ENCODE data around the gene ASRGL1. TPM values are rescaled to one million over a fixed set of nuclear protein-coding genes. Genes with fewer than 3 reads are reported as not detected.
"Not testable (repeated sequence)": the region's sequence is repeated elsewhere in the genome, so short reads cannot be mapped to it uniquely, and the experiment has no call there.

The ASRGL1 gene
- total RNA-seq, 1 donor from 2014 or later = 2.9 TPM

- no peak overlapping the region for H3K4me3 Mint-ChIP-seq (ENCODE audit: unreplicated experiment)
- TF ChIP-seq, protein P1, sequence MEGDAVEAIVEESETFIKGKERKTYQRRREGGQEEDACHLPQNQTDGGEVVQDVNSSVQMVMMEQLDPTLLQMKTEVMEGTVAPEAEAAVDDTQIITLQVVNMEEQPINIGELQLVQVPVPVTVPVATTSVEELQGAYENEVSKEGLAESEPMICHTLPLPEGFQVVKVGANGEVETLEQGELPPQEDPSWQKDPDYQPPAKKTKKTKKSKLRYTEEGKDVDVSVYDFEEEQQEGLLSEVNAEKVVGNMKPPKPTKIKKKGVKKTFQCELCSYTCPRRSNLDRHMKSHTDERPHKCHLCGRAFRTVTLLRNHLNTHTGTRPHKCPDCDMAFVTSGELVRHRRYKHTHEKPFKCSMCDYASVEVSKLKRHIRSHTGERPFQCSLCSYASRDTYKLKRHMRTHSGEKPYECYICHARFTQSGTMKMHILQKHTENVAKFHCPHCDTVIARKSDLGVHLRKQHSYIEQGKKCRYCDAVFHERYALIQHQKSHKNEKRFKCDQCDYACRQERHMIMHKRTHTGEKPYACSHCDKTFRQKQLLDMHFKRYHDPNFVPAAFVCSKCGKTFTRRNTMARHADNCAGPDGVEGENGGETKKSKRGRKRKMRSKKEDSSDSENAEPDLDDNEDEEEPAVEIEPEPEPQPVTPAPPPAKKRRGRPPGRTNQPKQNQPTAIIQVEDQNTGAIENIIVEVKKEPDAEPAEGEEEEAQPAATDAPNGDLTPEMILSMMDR (IDR thresholded peaks at IDR 0.05) = no peak
Observed at GRCh38 chr11:62383822-62384221, 46.6 kb downstream of the ASRGL1 start.

DNA sequence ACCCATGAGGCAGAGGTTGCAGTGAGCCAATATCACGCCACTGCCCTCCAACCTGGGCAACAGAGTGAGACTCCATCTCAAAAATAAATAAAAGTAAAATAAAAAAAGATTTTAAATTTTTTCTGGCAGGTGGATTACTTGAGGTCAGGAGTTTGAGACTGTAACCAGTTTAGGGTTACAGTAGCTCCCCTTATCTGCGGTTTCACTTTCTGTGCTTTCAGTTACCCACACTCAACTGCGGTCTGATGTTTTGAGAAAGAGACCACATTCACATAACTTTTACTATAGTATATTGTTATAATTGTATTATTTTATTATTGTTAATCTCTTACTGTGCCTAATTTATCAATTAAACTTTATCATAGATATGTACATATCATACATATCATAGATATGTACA, 48.8 kb downstream of the ASRGL1 start:
- DNase-seq (ENCODE audit: extremely low spot score, unreplicated experiment); H3K9me3 Mint-ChIP-seq (ENCODE audit: unreplicated experiment); H3K36me3 Mint-ChIP-seq (ENCODE audit: unreplicated experiment); H3K27me3 Mint-ChIP-seq (ENCODE audit: unreplicated experiment); H3K27ac Mint-ChIP-seq (ENCODE audit: unreplicated experiment); H3K4me1 Mint-ChIP-seq (ENCODE audit: unreplicated experiment); H3K4me3 Mint-ChIP-seq (ENCODE audit: unreplicated experiment): not testable (repeated sequence)

More at GRCh38 chr11:62383822-62384221, 46.6 kb downstream of the ASRGL1 start:
- Mint-ChIP-seq H3K27ac (ENCODE audit: unreplicated experiment) (no peak overlapping the region), H3K27me3 (ENCODE audit: unreplicated experiment) (peaks cover 7% of the 10 kb centered on the region), H3K9me3 (ENCODE audit: unreplicated experiment) (no peaks in the 10 kb centered on the region), H3K4me1 (ENCODE audit: unreplicated experiment) (peaks cover 7% of the 10 kb centered on the region), H3K36me3 (ENCODE audit: unreplicated experiment) (no peaks in the 10 kb centered on the region)
- no peak for DNase-seq (ENCODE audit: extremely low spot score, unreplicated experiment)

GRCh38 chr11:62387381-62387780, 50.1 kb downstream of the ASRGL1 start:
- DNase-seq (ENCODE audit: extremely low spot score, unreplicated experiment) = no peak
- Mint-ChIP-seq H3K4me1 (ENCODE audit: unreplicated experiment) (no peaks in the 10 kb centered on the region), H3K27ac (ENCODE audit: unreplicated experiment) (no peak overlapping the region), H3K9me3 (ENCODE audit: unreplicated experiment) (no peaks in the 10 kb centered on the region), H3K36me3 (ENCODE audit: unreplicated experiment) (no peaks in the 10 kb centered on the region), H3K4me3 (ENCODE audit: unreplicated experiment) (no peak overlapping the region), H3K27me3 (ENCODE audit: unreplicated experiment) (no peaks in the 10 kb centered on the region)
- TF ChIP-seq, protein P1 (IDR thresholded peaks at IDR 0.05) = no peak

DNA sequence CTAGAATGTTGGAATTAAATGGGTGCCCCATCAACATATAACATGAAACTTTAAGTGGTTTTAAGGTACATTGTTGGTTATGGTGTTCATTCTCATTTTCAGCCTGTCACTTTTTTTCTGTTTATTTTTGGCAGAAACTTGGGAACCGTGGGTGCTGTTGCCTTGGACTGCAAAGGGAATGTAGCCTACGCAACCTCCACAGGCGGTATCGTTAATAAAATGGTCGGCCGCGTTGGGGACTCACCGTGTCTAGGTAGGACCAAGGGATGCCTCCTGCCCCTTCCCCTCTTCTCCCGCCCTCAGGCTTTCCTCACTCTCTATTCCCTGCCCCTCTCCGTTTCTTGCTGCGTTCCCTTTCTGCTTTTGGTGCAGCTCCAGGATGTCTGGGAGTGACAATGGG, 51.8 kb downstream of the ASRGL1 start:
- H3K9me3 Mint-ChIP-seq (ENCODE audit: unreplicated experiment) = no peaks in the 10 kb centered on the region
- DNase-seq (ENCODE audit: extremely low spot score, unreplicated experiment) = no peak
- no peak overlapping the region for H3K4me3 Mint-ChIP-seq (ENCODE audit: unreplicated experiment)

DNA sequence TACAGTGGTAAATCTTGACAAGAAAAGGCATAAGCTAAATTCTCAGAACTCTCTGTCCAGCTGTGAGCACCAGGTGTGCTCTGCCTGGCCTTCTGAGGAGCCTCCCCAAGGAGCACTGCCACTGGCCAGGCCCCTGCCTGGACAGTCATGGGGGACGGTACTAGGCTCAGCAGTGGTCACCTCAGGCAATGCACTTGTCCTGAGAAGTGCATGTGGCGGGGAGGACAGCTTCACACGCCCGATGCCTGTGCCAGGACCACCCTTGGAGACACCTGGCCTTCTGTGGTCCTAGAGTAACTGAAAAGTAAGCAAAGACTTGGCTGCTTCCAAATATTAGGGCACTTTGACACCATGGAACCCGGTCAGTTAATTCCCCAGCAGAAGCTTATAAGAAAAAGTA, 53.0 kb downstream of the ASRGL1 start:
- H3K36me3 Mint-ChIP-seq (ENCODE audit: unreplicated experiment) = no peaks in the 10 kb centered on the region
- peaks cover 8% of the 10 kb centered on the region for H3K4me1 Mint-ChIP-seq (ENCODE audit: unreplicated experiment)
- H3K9me3 Mint-ChIP-seq (ENCODE audit: unreplicated experiment) = no peaks in the 10 kb centered on the region
- H3K4me3 Mint-ChIP-seq (ENCODE audit: unreplicated experiment) = no peak overlapping the region
- no peak for DNase-seq (ENCODE audit: extremely low spot score, unreplicated experiment)
- H3K27ac Mint-ChIP-seq (ENCODE audit: unreplicated experiment) = no peak overlapping the region
- TF ChIP-seq, protein P1 (IDR thresholded peaks at IDR 0.05) = no peak
- H3K27me3 Mint-ChIP-seq (ENCODE audit: unreplicated experiment) = no peaks in the 10 kb centered on the region

More for the DNA sequence above, 51.8 kb downstream of the ASRGL1 start:
- Mint-ChIP-seq H3K27ac (ENCODE audit: unreplicated experiment) (no peak overlapping the region), H3K36me3 (ENCODE audit: unreplicated experiment) (no peaks in the 10 kb centered on the region), H3K27me3 (ENCODE audit: unreplicated experiment) (no peaks in the 10 kb centered on the region), H3K4me1 (ENCODE audit: unreplicated experiment) (no peaks in the 10 kb centered on the region)
- TF ChIP-seq, protein P1 (IDR thresholded peaks at IDR 0.05) = no peak

- TF ChIP-seq, protein P1 (IDR thresholded peaks at IDR 0.05) = no peak
- no peak overlapping the region for H3K27ac Mint-ChIP-seq (ENCODE audit: unreplicated experiment)
- DNase-seq (ENCODE audit: extremely low spot score, unreplicated experiment) = no peak
- peaks cover 11% of the 10 kb centered on the region for H3K4me1 Mint-ChIP-seq (ENCODE audit: unreplicated experiment)
- no peaks in the 10 kb centered on the region for H3K36me3 Mint-ChIP-seq (ENCODE audit: unreplicated experiment)
- H3K4me3 Mint-ChIP-seq (ENCODE audit: unreplicated experiment) = no peak overlapping the region
- H3K27me3 Mint-ChIP-seq (ENCODE audit: unreplicated experiment) = no peaks in the 10 kb centered on the region
- no peaks in the 10 kb centered on the region for H3K9me3 Mint-ChIP-seq (ENCODE audit: unreplicated experiment)
Observed at GRCh38 chr11:62390722-62391121, 53.5 kb downstream of the ASRGL1 start.

Measured in osteocyte (in vitro differentiated cells).